GM10847 (cell line): ENCODE data around the gene FGF14.

Source experiments
- POLR2A ChIP-seq: IDR thresholded peaks from 2 replicates; pipeline ENCODE4 v1.6.1; 2011; ENCODE audit not compliant: insufficient read length; ENCODE audit errors: extremely low read depth

FGF14 gene

DNA sequence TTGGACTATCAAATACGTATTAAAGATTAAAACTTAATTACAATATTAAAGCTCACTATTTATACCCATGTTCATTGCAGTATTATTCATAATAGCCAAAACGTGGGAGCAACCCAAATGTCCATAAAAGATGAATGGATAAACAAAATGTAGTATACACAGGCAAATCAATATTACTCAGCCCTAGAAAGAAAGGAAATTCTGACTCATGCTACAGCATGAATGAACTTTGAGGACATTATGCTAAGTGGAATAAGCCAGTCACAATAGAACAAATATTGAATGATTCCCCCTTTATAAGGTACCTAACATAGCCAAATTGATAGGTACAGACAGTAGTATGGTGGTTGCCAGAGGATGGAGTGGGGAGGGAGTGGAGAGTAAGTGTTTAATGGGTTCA is 457.3 kb downstream of the FGF14 start:
- TF ChIP-seq POLR2A, result no peak

- TF ChIP-seq POLR2A, result no peak
Measured at GRCh38 chr13:101942535-101943157, 459.2 kb downstream of the FGF14 start.

DNA sequence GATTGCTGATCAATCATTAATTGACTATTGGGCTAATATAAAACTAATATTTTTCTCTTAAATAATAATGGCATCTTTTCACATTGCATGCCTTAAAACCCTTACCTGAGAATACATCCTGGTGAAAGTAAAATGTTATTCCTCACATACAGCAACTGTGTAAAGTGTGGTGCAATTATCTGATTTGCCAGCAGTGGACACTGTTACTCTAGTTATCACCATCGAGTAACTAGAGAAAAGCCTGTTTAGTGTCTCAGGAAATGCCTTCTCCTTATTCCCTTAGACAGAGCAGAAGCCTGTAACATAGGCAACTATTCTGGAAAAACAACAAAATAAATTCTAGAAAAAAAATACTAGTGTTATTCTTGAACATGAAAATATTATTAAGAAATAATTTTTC is 459.8 kb downstream of the FGF14 start:
- TF ChIP-seq POLR2A, result no peak

DNA sequence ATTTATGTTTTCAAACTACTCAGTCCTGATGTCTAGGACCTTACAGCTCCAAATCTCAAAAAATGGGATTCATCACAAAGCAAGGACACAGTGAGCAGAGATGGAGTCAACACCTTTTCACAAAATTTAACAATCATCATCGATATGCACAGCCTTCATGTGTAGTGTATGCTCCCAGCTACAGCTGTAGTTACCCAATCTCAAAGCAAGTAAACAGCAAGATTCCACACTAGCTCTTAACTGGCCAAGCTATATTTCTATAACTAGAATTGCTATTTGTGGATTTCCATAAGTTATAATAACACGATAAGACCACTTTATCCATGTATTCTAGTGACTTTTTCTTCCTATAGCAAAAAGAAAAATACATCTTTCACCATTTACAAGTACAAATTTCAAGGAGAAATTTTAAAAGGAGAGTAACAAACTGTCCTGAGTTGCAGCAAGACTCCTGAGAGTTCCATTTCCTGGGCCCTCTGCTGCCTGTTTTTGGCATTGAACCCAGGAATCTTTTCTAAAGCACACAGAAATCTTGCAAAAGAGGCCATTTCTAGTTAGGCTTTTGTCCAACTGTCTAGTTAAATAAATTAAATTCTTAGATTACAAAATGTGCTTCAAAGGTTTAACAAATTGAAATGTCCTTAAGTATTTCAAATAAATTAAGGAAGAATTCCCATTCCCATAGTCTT is 460.6 kb downstream of the FGF14 start:
- no peak for TF ChIP-seq POLR2A

DNA sequence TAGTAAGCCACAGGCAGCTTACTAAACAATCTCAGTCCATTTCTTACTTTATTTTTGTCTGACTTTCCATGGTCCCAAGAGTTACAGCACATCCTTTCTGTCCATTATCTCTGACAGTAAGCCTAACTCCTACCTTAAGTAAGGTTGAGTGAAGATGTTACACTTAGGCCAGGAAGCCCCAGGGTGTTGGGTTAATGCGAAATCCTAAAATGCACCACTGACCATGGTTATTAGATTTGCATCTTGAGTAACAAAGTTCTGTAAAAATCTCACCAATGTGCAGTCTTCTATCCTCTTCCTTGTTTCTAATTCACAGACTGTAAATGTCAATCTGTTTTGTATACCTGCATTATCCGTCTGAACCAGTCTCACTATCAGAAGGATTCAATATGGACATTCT is 462.5 kb downstream of the FGF14 start:
- TF ChIP-seq POLR2A, result no peak

- no peak for TF ChIP-seq POLR2A
Measured at GRCh38 chr13:101935828-101936227, 466.0 kb downstream of the FGF14 start.

- no peak for TF ChIP-seq POLR2A
Measured at GRCh38 chr13:101931186-101931585, 470.7 kb downstream of the FGF14 start.

GRCh38 chr13:101930331-101930730 is 471.5 kb downstream of the FGF14 start:
- no peak for TF ChIP-seq POLR2A

- no peak for TF ChIP-seq POLR2A
Measured at GRCh38 chr13:101925731-101926130, 476.1 kb downstream of the FGF14 start.

DNA sequence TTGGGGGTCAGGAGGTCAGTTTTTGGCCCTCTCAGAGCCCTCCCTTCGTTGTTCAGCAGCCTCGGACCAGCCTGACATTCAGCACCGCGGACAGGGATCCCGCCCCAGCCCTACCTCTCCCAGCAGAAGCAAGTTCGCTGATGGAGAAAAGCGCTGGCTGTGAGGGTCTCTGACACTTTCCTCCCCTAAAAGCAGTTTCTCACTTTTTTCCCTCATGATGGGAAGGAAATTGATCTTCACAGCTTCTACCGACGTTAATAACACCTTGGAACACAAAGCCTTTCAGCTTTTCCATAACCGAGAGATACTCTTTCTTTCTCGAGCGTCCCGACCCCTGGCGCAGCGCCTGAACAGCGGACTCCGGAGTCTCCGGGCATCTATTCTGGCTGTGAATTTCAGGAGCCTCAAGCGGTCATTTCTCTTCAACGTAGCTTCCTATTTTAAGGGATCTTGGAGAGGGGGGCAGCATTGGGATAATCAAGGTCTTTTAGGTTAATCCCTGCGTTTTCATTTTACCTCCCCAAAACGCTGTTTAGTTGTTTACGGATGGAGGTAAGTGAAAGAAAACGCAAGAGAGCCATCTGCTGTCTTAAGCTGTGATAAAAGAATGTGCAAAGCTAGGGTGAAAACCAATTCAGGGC is 482.2 kb downstream of the FGF14 start:
- no peak for TF ChIP-seq POLR2A

GRCh38 chr13:101917833-101918661 is 483.8 kb downstream of the FGF14 start:
- no peak for TF ChIP-seq POLR2A

GRCh38 chr13:101917475-101917810 is 484.4 kb downstream of the FGF14 start:
- TF ChIP-seq POLR2A, result no peak

DNA sequence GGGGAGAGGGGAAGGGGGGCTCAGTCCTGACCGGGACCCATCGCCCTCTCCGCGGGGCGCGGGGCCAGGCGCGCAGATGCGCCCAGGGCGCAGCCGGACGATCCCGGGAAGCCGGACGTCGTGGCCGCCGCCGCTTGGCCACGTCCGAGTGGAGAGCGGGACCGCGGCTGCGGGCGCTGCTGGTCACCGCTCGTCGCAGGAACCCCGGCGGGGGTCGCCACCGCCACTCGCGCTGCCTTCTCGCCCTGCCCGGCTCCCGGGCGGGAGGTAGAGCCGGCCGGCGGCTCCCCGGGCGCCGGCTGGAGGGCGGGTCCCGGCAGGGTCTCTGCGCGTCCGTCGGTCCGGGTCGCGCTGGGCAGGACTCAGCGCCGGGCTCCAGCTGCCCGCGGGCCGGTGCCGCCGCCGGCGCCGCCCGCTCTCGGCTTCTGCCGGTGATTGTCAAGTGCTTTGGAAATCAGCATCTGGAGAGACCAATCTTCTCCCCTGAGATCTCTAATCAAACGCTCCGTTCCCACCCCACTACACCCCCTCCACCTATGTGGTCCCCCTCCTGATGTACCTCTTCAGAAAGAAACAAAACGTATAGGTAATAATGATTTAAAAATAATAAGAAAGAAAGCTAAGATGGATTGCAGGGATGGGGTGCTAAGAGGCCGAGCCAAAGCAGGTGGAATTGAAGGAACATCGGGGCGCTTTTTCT is 484.9 kb downstream of the FGF14 start:
- no peak for TF ChIP-seq POLR2A

GRCh38 chr13:101916108-101916774 is 485.6 kb downstream of the FGF14 start:
- TF ChIP-seq POLR2A, result no peak

GRCh38 chr13:101915755-101916107 is 486.1 kb downstream of the FGF14 start:
- TF ChIP-seq POLR2A, result no peak

DNA sequence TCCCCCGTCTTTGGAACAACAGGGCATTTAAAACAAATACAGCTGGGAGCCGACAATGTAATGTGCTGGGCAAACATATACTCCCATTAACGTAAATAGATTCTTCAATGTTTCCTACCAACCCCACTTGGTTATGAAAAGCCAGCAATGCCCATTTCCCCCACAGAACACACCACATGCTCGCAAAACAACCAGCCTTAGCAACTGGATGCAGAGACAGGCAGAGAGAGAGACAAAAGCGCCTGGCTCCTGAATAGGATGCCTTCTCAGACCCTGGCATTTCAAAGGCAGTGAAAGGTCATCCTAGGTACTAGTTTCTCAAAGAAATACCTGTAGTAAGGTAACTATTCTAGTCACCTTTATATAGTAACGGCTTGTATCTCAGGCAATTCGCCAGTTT is 486.5 kb downstream of the FGF14 start:
- no peak for TF ChIP-seq POLR2A
